GM21367 (cell line): Measurements from ENCODE around the gene PROM2.

Experiments
- ATAC-seq: cut with Tn5 transposase; IDR thresholded peaks from one replicate; pipeline ENCODE4 v1.9.1; 2021; ENCODE audit not compliant: unreplicated experiment

Gene PROM2

DNA sequence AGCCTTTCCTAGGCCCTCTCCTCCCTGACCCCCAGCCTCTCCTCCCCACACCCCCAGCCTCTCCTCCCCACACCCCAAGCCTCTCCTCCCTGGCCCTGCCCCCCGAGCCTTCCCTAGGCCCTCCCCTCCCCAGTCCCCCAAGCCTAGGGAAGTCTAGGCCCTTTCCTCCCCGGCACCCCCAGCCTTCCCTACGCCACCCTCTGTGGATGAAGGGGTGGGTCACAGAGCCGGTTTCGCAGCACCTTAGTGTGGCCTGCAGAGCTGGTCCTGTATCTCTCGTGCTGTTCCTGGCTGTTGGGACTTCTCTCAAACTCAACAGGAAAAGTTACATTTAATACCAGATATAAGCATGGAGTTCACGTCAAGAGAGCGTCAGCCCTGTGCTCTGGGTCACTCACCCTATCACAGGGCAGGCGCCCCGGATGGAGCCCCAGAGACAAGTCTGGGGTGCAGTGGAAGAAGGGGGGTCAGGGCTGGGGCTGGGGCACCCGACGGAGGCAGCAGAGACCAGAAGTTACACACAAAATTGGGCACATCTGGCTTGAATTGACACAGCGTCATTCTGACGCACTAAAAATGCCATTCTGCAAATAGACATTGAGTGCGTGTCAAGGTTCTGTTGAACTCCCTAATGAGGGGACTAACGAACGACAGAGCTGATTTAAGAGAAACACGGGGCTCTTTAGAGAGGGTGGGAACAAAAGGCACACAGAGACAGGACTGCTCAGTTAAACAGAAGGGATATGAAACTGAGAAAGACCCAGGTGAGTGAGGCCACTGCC lies 46.9 kb downstream of the PROM2 start:
- ATAC-seq: no peak

DNA sequence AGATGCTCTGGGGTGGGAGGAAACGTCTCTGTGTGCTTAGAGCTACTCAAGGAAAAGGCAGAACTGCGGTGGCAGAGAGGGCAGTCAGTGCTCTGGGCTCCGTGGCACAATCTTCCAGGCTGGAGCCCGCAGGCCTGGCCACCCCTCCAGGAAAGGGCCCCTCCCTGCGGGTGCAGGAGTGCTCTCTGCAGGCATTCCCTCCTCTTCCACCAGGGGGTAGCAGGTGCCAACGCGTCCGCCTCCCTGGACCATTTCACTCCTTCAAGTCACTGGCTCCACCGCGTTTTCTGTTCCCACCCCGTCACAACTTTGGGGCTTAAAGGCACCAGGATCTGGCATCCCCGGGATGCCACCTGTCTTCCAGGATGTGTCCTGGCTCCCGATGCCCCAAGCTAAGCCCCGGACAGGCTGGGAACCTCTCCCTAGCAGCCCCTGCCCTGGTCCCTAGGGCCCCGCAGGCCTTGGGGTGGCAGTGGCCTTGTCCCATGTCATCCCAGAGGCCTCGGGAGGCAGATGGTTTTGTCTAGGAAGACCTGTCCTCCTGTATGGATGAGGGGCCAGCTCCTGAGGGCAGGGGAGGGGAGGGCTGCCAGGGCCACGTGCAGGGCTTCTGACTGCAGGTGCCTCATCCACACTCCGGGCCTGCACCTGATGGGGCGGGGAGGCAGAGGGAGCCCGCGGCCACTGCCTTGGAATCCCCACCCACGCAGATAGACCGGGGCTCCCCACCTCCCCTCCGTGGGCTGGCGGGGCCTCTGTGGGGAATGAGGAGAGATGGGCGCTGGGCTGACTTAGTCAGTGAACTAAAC lies 49.3 kb downstream of the PROM2 start:
- no peak for ATAC-seq

DNA sequence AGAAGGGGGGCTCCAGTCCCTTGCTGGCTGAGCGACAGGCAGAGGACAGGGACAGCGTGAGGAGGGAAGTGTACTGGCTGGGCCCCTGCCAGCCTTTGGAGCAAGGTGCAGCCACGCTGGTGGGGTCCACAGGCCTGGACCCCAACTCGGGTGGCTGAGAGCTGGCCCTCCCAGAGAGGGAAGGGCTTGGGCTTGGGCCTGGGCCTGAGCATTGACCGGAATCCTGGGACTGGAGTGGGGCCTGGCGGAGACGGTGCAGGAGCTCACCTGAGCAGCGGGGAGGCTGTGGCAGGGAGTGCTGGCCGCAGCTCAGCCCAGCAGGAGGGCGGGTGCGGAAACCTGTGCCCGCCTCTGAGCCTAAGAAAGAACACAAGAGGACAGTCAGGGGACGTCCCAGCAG lies 50.8 kb downstream of the PROM2 start:
- ATAC-seq: no peak

DNA sequence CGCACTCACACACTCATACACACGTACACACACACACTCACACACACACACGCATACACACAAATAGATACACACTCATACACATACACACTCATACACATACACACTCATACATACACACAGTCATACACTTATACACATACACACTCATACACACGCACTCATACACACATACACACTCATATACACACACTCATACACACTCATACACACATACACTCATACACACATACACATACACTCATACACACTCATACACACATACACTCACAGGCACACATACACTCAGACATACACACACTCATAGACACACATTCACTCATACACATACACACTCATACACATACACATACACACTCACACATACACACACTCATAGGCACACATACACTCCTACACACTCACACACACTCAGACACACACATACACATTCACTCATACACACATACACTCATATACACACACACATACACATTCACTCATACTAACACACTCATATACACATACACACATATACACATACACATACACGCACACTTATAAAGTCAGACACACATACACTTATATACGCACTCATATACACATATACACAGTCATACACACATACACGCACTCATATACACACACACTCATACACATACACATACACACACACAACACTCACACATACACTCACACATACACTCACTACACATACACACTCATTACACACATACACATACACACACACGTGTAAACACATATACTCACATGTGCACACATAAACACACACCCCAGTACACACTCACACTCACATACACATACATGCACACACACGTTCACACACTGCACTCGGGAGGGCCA lies 51.6 kb downstream of the PROM2 start:
- no peak for ATAC-seq

DNA sequence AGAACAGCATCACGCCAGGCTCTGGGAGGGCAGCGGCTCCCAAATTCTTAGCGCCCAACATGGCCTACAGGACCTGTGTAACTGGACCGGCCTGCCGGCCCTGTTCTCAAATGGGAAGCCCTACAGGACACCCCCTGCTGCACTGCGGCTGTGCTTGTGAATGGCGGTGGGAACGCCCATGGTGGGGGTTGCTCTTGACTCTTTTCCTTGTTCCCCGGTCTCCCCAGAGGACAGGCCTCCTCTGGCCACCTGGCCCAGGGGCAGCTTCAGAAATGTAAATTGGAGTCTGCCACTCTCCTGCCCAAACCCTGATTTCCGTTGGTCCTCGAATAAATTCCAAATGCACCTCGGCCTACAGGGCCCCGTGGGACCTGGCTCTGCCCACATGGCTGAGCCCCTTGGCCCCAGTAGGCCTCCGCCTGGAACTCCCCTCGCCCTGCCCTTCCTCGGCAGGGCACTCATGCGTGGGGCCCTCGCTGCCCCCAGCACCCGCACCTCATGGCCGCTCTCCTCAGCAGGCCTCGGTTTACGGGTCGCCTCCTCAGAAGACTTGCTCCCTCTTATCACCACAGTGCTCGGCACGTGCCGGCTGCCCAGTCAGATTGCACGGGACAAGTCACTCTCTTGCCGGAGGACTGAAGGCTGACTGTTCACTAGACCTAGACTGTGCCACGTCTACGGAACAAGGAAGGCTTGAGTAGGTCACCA lies 52.3 kb downstream of the PROM2 start:
- ATAC-seq: no peak

DNA sequence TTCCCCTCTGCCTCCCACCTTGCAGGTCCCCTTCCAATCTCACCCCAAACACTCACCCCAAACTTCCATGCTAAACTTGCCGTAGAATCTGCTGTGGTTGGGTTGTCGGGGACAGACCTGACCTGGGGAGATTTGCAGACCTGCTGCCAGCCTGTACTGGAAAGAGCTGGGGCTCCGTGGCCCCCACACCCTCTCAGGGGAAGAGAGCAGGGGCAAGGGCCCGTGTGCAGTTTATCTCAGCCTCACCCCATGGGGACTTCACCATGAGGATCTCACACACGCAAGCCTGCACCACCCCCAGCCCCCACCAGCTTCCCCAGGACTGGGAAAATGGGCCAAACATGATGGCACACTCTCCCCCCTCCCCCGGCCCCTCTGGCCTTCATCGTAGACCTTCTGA lies 53.6 kb downstream of the PROM2 start:
- ATAC-seq: no peak

DNA sequence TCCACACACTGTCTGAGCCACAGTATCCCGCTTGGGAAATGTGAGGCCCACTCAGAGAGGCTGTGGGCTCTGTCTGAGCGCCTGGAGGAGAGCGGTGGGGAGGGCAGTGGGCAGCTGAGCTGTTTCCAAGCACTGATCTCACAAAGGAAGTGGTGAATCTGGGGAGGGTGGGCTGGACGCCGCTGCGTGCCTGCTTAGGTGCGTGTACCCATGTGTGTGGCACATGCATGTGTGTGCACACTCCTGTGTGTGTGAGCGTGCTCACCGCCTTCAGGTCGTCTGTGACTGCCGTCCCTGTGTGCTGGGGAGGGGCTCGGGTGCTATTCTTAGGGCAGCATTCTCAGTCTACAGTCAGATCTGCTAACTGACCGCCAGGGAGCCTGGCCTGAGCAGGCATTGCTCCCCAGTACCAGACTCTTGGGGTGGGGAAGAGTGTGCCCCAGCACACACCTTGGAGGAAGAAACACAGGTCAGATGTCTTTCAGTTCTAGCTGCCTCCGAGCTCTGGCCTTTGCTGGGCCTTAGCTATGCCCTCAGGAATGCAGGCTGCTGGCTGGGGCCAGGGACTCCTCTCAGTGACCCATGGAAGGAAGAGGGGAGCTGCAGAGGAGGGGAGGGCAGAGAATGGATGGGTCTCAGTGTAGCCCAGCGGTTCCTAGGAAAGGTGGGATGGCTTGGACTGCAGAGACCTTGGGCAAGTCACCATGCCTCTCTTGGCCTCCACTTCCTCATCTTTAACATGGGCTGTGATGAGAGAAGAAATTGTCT lies 54.3 kb downstream of the PROM2 start:
- ATAC-seq: no peak

DNA sequence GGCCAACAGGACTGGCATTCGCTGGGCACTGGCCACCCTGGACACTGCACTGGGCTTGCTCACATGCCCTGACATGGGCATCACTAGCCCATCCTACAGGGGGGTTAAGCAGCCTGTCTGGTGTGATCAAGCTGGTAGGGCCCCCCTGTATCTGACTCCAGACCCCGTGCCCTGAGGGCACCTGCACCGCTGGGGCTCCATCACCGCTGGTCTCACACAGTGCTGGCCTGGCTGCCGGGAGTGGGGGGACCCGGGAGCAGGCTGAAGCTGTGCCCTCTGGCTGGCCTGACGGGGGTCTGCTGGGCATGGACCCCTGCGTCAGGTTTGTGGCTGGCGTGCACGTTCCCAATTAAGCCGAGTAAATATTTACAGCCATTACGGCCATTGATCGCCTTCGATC lies 55.2 kb downstream of the PROM2 start:
- ATAC-seq: no peak

DNA sequence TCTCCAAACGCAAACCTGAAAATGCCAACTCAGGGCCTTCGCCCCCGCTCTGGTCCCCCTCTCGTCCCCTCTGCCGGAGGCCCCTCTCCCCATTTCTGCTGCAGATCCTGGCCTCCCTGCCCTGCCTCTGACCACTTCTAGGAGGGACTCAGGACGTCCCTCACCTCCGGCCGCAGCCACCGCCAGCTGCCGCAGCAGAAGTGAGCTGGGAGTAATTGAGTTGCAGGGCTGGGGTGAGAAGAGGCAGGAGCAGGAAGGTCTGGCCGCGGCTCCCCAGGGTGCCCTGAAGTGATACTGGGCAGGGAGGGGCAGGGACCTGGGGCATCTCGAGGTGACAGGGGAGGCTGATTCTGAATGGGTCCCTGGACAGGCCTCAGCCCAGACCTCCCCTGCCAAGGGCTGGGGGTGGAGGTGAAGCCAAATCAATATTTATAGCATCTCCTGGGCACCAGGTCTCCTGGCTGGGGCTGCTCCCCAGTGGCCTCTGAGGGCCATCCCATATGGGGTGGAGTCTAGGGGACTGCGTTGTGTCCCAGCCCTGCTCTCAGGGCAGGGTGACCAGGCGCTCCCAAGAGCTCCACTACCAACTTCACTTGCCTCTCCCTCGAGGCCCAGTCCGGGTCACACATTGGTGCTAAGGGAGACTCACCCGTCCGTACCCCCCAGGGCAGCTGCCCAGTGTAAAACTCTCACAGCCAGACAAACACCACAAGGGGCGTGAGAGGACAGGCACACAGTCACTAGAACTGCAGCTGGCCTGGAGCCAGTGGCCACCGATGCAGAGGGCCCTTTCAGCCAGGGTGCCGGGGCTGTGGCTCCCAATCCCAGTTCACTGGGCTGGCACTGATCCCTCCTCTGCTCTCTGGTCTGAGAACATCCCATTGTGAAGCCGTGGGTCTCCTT lies 55.9 kb downstream of the PROM2 start:
- no peak for ATAC-seq

DNA sequence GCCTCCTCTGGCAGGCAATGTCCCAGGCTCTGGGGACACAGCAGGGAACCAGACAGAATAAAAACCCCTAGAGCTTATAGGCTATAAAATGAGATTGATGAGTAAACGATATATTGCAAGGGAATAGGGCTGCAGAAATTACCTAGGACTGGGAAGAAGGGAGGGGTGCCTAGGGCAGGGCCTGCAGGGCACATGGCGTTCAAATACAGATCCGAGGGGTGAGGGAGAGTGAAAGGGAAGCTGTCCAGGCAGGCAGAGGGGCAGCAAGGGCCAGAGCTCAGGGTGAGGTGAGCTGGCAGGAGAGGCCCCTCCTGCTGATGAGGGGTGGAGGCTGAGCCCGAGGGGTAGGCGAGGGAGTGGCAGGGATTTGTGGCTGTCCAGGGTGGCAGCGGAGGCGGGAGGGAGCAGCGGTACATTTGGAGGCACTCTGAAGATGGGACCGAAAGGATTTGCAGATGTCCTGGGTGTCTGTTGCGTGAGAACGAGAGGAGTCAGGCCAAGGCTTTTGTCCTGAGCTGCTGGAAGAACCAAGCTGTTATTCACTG lies 56.6 kb downstream of the PROM2 start:
- ATAC-seq: no peak

DNA sequence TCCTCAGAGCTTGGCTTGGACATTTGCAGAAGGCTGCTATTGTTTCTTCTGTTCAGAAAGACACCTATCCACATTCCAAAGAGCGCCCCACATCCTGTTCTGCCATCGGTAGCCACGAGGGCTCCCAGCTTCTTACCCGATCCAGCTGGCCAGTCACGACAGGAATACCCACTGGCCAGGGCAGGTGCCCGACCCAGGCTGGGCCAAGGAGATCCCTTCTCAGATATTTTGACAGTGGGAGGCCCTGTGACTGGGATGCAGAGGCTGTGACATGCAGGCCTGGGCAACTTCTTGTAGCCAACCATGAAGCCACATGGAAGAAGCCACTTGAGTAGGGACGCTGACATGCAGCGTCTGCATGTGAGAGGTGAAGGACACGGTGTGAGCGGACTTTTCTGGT lies 57.4 kb downstream of the PROM2 start:
- no peak for ATAC-seq

DNA sequence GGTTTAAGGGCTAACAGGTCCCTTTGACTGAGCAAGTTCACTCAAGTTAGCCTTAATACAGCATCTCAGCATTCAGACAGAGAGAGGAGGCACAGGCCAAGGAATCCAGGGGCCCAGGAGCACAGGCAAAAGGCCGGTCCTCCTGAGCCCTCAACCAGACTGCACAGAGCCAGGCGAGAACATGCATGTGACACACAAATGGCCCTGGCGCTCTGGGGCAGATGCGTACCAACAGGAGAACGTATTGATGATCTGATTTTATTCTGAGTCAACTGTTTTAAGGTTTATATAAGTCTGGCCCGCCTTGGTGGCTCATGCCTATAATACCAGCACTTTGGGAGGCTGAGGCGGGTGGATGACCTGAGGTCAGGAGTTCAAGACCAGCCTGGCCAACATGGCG lies 57.8 kb downstream of the PROM2 start:
- no peak for ATAC-seq

DNA sequence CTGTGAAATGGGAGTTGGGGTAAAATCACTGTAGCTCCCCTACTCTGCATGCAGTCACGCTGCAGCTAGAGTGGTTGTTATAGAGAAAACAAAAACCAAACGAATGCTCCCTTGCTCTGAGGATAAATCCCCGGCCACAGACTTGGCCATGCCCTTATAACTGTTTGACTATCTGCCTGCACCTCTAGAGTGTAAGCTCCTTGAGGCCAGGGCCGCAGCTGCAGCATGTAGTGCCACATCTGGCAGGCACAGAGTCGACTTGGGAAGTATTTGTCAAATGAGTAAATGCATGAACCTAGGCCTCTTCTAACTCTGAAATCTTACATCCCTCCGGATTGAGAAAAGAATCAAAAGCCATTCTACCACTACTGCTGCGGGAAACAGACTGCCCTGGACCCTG lies 58.8 kb downstream of the PROM2 start:
- ATAC-seq: no peak

DNA sequence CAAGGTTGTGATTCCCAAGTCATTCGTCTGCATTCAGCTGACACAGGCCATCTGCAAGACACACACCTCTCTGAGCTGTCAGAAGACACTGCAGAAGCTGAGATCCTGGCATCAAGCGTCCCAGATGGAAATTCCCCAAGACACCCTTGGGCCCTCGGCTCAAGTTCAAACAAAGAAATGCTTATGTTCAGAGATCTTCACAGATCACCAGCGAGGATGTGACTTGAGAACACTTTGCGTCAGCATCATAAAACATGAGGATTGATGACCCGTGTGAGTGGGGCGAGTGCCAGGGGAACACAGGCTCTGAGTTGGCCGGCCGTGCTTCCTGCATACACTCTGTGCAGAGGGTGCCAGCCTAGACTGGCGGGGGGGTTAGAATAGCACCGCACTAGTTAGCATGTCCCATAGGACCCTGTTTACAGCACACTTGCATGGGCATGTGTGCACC lies 59.7 kb downstream of the PROM2 start:
- ATAC-seq: no peak

DNA sequence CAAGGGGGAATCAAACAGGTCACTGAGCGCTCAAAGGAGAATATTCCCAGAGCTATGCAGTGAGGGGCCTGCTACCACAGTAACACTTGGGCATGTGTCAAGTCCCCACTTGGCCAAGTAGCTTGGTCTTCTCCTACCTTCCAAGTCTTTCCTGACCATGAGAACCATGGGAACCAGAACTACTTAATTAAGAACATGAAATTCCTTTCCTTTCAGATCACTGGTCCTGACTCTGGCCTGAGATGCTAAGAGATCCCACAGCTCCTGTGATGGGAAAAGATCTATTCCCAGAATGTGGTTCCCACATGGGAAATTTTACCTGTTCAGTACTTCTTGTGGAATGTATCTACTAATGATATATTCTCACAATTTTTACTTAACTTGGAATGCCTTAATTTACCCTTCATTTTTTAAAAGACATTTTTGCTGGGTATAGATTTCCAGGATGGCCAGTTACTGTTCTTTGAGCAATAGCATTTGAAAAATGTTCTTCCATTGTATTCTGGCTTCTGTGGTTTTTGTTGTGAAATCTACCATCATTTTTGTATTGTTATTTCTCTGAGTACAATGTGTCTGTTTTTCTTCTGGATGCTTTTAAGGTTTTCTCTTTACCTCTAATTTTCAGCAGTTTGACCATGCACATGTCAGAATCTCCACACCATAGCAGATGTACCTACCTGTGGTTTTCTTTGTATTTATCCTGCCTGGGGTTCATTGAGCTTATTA lies 60.8 kb downstream of the PROM2 start:
- no peak for ATAC-seq

DNA sequence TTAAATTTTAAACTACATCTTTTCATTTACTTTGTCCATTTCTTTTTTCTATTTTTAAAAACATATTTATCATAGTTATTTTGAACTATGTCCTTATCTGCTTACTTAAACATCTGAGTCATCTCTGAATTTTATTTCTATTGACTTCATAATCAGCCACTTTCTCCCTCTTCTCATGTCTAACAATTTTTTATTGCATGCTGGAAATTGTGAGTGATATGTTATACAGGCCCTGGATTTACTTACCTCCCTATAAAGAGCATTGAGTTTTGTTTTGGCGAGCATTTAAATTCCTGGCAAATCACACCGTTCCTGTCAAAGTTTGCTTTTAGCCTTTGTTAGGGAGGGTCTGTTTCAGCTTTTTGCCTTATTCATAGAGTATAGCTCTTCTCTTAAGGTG lies 62.2 kb downstream of the PROM2 start:
- ATAC-seq: no peak

DNA sequence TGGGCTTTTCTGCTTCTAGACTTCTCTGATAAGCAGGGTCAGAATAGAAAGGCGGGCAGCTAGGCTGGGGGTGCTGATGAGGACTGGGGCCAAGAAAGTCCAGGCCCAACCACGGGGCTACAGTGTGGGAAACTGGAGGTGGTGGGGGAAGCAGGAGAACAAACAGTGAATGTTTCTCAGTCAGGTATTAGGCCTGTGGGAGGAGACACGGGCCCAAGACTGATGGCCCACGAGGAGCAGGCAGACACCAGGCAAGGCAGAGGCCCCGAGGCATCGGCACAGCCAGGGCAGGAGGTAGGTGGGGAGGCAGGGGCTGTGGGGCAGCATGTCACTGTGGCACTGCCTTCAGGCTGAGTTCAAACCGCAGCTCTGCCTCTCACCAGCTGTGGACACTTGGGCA lies 63.6 kb downstream of the PROM2 start:
- ATAC-seq: no peak
